Measurements from ENCODE around the gene PRPF6.

Gene PRPF6

DNA sequence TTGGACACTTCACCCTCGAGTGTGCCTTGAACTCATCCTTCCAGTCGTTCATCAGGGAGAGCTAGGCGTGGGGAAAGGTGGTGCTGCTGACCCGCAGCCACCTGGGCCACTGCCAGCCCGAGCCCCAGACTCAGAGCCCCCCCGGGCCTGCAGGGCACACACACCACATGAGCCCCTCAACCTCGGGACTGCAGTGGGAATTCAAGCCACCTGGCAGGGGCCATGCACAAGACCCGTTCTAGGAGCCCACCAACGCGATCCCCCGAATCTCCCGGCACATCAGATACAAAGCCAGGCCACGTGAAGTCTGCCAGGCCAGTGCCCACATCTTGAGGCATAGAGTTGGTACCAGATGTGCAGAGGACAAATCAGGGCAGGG, 14.0 kb upstream of the PRPF6 start:
- no peak overlapping the region for H3K4me3 ChIP-seq (ENCODE audit: low read length)
- no peak for DNase-seq (ENCODE audit: low read depth)
- TF ChIP-seq, protein P1, sequence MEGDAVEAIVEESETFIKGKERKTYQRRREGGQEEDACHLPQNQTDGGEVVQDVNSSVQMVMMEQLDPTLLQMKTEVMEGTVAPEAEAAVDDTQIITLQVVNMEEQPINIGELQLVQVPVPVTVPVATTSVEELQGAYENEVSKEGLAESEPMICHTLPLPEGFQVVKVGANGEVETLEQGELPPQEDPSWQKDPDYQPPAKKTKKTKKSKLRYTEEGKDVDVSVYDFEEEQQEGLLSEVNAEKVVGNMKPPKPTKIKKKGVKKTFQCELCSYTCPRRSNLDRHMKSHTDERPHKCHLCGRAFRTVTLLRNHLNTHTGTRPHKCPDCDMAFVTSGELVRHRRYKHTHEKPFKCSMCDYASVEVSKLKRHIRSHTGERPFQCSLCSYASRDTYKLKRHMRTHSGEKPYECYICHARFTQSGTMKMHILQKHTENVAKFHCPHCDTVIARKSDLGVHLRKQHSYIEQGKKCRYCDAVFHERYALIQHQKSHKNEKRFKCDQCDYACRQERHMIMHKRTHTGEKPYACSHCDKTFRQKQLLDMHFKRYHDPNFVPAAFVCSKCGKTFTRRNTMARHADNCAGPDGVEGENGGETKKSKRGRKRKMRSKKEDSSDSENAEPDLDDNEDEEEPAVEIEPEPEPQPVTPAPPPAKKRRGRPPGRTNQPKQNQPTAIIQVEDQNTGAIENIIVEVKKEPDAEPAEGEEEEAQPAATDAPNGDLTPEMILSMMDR (IDR thresholded peaks at IDR 0.05; ENCODE audit: insufficient read depth, low read depth, low read length, missing control alignments), result no peak

DNA sequence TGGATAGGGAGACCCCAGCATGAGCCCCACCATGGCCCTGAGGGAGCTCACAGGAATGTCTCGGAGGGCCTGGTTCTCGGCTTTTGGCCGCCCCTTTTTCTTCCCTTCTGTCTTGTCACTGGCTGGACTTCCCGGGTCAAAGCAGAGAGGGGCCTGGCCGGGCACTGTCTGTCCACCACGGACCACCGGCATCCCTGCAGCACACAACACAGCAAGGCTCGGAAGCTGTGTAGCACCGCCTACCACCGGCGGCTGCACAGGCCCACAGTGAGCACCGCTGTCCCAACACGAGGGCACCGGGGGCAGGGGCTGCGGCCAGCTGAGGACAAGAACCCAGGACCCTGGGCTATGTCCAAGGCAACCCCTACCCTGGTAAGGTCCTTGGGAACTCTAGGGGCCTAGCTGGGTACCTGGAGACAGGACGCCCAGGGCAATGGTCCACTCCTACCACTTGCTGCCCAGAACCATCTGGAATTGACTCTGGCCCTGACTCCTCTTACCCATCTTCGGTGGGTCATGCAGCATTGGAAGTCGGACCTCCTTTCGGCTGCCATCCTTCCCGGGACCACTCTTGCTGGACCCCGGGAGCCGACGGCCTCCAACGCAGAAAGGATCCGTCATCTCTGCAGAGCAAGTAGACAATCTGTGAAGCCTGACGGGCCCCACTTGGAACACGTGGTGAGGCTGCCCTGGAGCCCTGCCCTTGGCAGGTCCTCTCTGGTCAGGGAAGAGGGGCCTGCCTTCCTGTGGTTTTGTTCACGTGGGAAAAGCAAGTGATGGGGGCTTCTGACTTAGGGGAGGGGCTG, 13.4 kb upstream of the PRPF6 start:
- no peak for DNase-seq (ENCODE audit: low read depth)
- H3K4me3 ChIP-seq (ENCODE audit: low read length), result no peak overlapping the region
- TF ChIP-seq, protein P1 (IDR thresholded peaks at IDR 0.05; ENCODE audit: insufficient read depth, low read depth, low read length, missing control alignments), result no peak

DNA sequence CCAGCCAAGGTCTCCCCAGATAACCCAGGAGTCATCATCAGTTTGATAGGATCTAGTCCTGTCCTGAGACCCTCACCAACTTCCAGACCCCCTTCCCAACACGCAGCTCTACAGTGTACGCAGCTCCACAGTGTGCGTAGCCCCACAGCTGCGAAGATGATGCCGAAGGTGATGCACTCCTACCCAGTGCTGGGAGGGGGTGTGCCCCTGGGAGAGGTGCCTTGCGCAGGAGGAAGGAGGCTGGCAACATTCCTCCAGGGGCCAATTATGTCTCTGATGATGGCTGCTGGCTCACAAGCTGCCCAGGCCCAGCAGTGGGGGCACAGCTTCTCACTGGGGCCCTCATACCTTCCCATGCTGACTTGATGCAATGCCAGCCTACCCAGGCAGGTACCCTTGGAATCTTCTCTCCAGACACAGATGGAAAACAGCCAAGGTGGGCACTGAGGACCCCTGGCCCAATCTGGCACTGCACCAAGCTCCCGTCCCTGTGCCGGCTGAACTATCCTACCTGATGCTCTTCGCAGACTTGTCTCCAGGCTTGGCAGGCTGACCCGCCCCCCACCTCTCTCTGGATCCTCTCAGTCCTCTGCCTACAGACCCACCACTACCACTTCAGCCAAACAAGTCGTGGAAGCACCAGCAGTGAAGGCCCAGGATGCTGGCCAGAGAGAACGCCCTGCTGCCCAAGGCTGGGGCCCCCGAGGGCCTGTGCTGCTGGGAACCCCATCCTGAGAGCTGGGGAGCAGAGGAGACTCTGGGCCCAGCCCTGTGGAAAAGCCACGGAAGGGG, 12.6 kb upstream of the PRPF6 start:
- DNase-seq (ENCODE audit: low read depth), result no peak
- peak overlapping the region; percentile 63 for H3K4me3 ChIP-seq (ENCODE audit: low read length)
- TF ChIP-seq, protein P1 (IDR thresholded peaks at IDR 0.05; ENCODE audit: insufficient read depth, low read depth, low read length, missing control alignments), result no peak

DNA sequence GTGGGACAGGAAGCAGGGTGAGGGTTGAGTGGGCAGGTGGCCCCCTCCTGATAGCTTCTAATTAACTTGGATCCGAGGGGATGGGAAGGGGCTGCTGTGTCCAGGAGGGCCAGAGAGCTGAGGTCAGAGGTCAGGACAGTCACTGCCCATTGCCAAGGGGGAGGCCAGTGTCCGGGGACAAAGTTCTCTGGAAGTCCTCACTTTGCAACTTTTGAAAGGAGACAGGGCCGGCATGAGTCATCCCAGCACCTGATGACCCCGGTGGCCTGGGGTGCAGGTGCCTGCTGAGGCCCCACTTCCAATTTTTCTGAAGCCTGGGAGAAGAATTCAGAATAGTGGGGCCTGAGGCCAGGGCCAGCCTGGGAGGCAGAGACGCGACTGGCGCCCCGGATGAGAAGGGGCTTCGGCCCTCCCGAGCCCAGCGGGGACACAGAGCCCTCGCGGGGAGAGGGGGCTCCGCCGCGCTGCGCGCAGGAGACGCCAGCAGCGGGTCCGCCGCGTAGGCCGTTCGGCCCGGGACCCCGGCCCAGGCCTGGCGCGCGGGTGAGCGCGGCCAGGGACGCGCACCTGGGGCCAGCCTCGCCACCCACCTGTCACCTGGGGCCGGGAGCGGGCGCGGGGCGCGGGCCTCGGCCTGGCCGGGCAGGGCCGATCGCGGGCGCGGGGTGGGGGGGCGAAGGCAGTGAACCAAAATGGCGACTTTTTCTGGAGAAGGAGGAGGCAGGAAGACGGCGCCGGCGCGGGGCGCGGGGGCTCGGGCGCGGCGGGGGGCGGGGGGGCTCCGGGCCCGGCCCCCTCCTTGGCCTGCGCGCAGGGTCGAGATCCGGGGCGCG, 11.8 kb upstream of the PRPF6 start:
- H3K4me3 ChIP-seq (ENCODE audit: low read length), result peak overlapping the region; percentile 63
- no peak for DNase-seq (ENCODE audit: low read depth)
- TF ChIP-seq, protein P1 (IDR thresholded peaks at IDR 0.05; ENCODE audit: insufficient read depth, low read depth, low read length, missing control alignments), result no peak

DNA sequence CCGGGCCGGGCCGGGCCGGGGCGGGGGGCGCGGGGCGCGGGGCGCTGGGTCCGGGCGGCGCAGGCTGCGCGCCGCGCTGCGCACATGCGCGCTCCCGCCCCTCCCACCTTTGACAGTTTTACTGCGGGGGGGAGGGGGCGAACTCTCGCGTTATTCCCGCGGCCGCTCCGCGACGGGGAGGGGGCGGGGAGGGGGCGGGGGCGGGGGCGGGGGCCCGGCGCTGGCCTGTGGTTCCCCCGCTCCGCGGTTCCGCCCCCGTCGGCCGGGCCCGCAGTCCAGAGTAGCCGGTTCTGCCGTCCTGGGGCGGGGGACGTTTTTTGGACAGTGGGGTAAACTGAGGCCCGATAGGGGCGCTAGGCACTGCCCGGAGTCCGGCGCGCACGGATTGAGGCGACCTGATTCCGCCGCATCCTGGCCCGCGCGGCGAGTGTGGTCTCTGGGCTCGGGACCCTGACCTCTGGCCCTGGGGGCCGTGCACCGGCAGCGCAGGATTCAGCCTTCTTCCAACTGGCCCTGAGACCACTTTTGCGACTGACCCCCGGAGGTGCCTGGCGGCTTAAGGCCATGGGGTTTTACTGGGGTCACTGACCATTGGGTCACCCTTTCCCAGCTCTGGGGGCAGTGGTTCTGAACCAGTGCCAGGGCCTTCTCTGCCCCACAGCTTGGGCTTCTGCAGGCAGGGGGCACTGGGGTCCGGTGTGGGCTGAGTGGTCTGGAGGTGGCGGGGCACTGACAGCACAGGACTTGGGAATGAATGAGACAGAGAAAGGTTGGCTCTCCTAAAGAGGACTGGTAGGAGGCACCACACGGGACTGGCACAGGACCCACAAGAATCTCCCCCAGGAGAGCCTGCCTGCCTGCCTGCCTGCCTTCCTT, 10.9 kb upstream of the PRPF6 start, which contains the start of gene ZNF512B:
ZNF512B (minus strand) TSS at position 93 of the 876 bp plus-strand sequence. CDS start 1,980 bp downstream, outside the sequence.
- peak; percentile 62 for DNase-seq (ENCODE audit: low read depth)
- TF ChIP-seq, protein P1 (IDR thresholded peaks at IDR 0.05; ENCODE audit: insufficient read depth, low read depth, low read length, missing control alignments), result no peak
- peak within 1 kb of the TSS; percentile 63 for H3K4me3 ChIP-seq (ENCODE audit: low read length)

Measured in epithelial cell of esophagus (primary cell).